ENCODE results near the gene TPM2.

DNA sequence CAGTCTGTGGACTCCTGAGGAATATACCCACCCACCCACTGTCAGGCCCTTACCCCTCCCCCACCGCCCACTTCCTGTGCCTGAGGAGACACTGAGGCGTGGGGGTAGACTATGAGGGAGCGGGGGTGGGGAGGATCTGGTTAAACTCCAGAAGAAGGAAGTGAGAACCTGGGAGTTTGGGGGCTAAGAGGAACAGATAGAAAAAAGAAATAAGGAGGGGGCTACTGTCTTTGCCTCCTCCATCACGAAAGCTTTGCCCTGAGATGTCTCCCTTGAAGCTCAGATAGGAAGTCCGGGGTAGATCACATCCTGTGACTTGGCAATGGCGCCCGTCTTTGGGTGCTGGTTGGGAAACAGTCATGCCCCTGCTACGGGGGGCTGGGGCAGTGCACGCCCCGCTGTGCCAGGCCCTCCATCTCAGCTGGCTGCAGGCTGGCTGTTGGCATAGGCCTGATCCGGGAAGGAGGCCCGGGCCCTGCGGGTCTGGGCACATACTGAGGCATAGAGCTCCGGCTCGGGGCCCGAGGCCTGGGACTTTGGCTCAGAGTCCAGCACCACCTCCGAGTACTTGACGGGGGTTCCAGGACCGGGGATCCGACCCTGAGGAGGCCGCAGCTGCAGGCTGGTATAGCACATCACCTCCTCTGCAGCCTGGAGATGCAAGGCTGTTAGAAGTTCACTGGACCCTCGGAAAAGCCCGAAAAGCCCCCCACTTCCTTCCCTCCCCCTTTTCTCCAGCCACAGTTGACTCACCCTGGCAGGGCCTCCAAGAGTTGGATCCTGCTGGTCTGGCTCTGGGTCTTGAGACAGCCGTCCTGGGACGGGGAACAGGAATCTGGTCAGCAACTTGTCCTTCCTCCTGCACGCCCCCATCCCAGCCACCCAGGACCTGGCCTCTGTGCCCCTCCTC, 40.0 kb downstream of the TPM2 start:
- TF ChIP-seq, protein P1, sequence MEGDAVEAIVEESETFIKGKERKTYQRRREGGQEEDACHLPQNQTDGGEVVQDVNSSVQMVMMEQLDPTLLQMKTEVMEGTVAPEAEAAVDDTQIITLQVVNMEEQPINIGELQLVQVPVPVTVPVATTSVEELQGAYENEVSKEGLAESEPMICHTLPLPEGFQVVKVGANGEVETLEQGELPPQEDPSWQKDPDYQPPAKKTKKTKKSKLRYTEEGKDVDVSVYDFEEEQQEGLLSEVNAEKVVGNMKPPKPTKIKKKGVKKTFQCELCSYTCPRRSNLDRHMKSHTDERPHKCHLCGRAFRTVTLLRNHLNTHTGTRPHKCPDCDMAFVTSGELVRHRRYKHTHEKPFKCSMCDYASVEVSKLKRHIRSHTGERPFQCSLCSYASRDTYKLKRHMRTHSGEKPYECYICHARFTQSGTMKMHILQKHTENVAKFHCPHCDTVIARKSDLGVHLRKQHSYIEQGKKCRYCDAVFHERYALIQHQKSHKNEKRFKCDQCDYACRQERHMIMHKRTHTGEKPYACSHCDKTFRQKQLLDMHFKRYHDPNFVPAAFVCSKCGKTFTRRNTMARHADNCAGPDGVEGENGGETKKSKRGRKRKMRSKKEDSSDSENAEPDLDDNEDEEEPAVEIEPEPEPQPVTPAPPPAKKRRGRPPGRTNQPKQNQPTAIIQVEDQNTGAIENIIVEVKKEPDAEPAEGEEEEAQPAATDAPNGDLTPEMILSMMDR (IDR thresholded peaks at IDR 0.05), result no peak
- TF ChIP-seq SIN3A (IDR thresholded peaks at IDR 0.05; ENCODE audit: borderline replicate concordance, insufficient read depth, low read depth, low read length) (no peak), POLR2AphosphoS5 (IDR thresholded peaks at IDR 0.05; ENCODE audit: low read depth, low read length) (no peak), TCF7L2 (IDR thresholded peaks at IDR 0.05; ENCODE audit: low read depth, low read length) (no peak)
- TF ChIP-seq, protein P2, sequence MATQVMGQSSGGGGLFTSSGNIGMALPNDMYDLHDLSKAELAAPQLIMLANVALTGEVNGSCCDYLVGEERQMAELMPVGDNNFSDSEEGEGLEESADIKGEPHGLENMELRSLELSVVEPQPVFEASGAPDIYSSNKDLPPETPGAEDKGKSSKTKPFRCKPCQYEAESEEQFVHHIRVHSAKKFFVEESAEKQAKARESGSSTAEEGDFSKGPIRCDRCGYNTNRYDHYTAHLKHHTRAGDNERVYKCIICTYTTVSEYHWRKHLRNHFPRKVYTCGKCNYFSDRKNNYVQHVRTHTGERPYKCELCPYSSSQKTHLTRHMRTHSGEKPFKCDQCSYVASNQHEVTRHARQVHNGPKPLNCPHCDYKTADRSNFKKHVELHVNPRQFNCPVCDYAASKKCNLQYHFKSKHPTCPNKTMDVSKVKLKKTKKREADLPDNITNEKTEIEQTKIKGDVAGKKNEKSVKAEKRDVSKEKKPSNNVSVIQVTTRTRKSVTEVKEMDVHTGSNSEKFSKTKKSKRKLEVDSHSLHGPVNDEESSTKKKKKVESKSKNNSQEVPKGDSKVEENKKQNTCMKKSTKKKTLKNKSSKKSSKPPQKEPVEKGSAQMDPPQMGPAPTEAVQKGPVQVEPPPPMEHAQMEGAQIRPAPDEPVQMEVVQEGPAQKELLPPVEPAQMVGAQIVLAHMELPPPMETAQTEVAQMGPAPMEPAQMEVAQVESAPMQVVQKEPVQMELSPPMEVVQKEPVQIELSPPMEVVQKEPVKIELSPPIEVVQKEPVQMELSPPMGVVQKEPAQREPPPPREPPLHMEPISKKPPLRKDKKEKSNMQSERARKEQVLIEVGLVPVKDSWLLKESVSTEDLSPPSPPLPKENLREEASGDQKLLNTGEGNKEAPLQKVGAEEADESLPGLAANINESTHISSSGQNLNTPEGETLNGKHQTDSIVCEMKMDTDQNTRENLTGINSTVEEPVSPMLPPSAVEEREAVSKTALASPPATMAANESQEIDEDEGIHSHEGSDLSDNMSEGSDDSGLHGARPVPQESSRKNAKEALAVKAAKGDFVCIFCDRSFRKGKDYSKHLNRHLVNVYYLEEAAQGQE (IDR thresholded peaks at IDR 0.05; ENCODE audit: insufficient read depth in 1 of 2, low read depth in 2 of 2, low read length in 1 of 2), result no peak

Measured in Panc1 (cell line).